Dendritic cell treated with granulocyte-macrophage colony-stimulating factor and Interleukin-4, amounts not matched to agents 40 ng/mL and 50 ng/mL, for 4 days (primary cell): ENCODE data around the gene FCN3.
A peak's percentile ranks its signal among the peaks of the same experiment; 100 is the strongest.

ENCODE experiments used
- H3K27ac Mint-ChIP-seq: one replicate; pipeline ENCODE4 v1.8.0; 2022; ENCODE audit warnings: mild to moderate bottlenecking, mixed read lengths
- H3K27me3 Mint-ChIP-seq: one replicate; pipeline ENCODE4 v1.8.0; 2022; ENCODE audit warnings: mild to moderate bottlenecking, mixed read lengths
- H3K36me3 Mint-ChIP-seq: one replicate; pipeline ENCODE4 v1.8.0; 2022; ENCODE audit warnings: low read depth, mixed read lengths
- H3K4me1 Mint-ChIP-seq: one replicate; pipeline ENCODE4 v1.8.0; 2022; ENCODE audit warnings: low read depth, mixed read lengths
- H3K4me3 Mint-ChIP-seq: one replicate; pipeline ENCODE4 v1.8.0; 2022; ENCODE audit warnings: mild to moderate bottlenecking, moderate library complexity, mixed read lengths
- H3K9me3 Mint-ChIP-seq: one replicate; pipeline ENCODE4 v1.8.0; 2022; ENCODE audit warnings: mixed read lengths
- intact Hi-C: fragments of 100-400 bp; cut with micrococcal nuclease; formaldehyde crosslinking; loops from one replicate; pipeline ENCODE4 v1.15.0; 2022

Gene FCN3

GRCh38 chr1:27321813-27322568 is 52.6 kb downstream of the FCN3 start, which contains the start of gene TMEM222:
TMEM222 (plus strand) TSS chr1:27322163; CDS start chr1:27322198, 35 bp downstream.
- Mint-ChIP-seq H3K4me1 (peaks cover 45% of the 10 kb centered on the region), H3K36me3 (peaks cover 36% of the 10 kb centered on the region), H3K27ac (peak within 1 kb of the TSS; percentile 94), H3K27me3 (peaks cover 13% of the 10 kb centered on the region), H3K9me3 (no peaks in the 10 kb centered on the region), H3K4me3 (peak within 1 kb of the TSS; percentile 92)
- intact Hi-C loops = no loop called here
